Astrocyte (in vitro differentiated cells and primary cell): ENCODE measurements around the gene SUZ12.

ENCODE experiments used
- EZH2 ChIP-seq: IDR thresholded peaks from 2 replicates; pipeline ENCODE4 v1.6.1; 2012; ENCODE audit warnings: mild to moderate bottlenecking, low read length, inconsistent platforms; ENCODE audit not compliant: insufficient read depth
- TF ChIP-seq, protein P1 (sequence below): IDR thresholded peaks from 2 replicates; pipeline ENCODE4 v1.5.1; 2011; ENCODE audit warnings: low read depth, mild to moderate bottlenecking, inconsistent platforms, low read length, moderate library complexity; ENCODE audit not compliant: insufficient read depth

- TF ChIP-seq, protein P1, sequence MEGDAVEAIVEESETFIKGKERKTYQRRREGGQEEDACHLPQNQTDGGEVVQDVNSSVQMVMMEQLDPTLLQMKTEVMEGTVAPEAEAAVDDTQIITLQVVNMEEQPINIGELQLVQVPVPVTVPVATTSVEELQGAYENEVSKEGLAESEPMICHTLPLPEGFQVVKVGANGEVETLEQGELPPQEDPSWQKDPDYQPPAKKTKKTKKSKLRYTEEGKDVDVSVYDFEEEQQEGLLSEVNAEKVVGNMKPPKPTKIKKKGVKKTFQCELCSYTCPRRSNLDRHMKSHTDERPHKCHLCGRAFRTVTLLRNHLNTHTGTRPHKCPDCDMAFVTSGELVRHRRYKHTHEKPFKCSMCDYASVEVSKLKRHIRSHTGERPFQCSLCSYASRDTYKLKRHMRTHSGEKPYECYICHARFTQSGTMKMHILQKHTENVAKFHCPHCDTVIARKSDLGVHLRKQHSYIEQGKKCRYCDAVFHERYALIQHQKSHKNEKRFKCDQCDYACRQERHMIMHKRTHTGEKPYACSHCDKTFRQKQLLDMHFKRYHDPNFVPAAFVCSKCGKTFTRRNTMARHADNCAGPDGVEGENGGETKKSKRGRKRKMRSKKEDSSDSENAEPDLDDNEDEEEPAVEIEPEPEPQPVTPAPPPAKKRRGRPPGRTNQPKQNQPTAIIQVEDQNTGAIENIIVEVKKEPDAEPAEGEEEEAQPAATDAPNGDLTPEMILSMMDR = no peak
- no peak for TF ChIP-seq EZH2
These were observed 28.4 kb upstream of the SUZ12 start for GRCh38 chr17:31908386-31908785.
